ENCODE data around the gene DOP1A.
"Not testable (repeated sequence)": the region's sequence is repeated elsewhere in the genome, so short reads cannot be mapped to it uniquely, and the experiment has no call there.

Gene DOP1A

DNA sequence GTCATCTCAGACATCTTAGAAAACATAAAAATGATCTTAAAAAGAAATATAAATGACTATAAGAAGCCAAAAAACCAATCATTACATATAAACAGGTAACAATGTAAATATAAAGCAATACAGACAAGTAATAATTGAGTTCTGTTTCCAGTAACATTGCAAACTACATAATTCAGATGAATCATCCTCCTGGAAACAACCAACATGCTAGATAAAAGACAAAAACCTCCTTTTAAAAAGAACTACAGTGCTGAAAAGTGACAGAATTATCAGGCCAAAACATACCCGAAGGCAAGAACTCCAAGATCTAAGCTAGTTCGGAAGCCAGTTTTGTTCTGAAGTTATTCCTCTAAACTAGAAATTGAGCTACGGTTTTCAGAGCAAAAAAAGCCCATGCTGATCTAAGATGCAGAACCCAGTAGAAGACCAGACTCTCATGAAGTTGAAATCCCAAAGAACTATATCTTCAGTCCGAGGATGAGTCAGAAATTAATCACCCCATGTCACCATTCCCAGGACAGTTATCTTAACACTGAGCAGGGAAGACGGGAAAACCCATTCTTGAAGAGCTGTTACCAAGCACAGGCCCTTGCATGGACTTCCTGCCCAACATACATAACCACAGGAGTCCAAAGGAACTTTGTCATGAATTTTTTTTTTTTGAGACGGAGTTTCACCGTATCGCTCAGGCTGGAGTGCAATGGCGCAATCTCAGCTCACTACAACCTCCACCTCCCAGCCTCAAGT, 115.8 kb downstream of the DOP1A start:
- no peak for DNase-seq (ENCODE audit: low read depth)
- TF ChIP-seq, protein P1, sequence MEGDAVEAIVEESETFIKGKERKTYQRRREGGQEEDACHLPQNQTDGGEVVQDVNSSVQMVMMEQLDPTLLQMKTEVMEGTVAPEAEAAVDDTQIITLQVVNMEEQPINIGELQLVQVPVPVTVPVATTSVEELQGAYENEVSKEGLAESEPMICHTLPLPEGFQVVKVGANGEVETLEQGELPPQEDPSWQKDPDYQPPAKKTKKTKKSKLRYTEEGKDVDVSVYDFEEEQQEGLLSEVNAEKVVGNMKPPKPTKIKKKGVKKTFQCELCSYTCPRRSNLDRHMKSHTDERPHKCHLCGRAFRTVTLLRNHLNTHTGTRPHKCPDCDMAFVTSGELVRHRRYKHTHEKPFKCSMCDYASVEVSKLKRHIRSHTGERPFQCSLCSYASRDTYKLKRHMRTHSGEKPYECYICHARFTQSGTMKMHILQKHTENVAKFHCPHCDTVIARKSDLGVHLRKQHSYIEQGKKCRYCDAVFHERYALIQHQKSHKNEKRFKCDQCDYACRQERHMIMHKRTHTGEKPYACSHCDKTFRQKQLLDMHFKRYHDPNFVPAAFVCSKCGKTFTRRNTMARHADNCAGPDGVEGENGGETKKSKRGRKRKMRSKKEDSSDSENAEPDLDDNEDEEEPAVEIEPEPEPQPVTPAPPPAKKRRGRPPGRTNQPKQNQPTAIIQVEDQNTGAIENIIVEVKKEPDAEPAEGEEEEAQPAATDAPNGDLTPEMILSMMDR (IDR thresholded peaks at IDR 0.05; ENCODE audit: control insufficient read depth, extremely low read depth, insufficient read depth) = no peak

DNA sequence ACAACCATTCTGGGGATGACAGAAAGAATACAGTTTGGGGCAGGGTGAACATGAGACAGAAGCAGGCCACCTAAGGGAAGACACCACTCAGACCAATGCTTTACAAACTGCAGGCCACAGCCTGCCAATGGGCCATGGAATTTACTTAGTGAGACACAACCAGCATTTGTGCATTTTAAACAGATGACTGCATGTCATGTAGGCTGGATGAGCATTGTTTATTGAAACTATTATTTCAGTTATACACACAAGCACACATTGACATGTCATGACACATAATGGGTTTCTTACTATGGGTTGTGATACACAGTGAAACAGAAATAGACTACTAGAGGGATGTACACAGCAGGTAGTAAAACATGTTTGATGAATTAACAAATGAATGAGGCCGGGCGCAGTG, 117.6 kb downstream of the DOP1A start:
- H3K4me3 ChIP-seq (ENCODE audit: low read depth, low read length) = no peak overlapping the region
- no peak for DNase-seq (ENCODE audit: low read depth)
- TF ChIP-seq, protein P1 (IDR thresholded peaks at IDR 0.05; ENCODE audit: control insufficient read depth, extremely low read depth, insufficient read depth) = no peak

More for the DNA sequence above, 115.8 kb downstream of the DOP1A start:
- no peak overlapping the region for H3K4me3 ChIP-seq (ENCODE audit: low read depth, low read length)

DNA sequence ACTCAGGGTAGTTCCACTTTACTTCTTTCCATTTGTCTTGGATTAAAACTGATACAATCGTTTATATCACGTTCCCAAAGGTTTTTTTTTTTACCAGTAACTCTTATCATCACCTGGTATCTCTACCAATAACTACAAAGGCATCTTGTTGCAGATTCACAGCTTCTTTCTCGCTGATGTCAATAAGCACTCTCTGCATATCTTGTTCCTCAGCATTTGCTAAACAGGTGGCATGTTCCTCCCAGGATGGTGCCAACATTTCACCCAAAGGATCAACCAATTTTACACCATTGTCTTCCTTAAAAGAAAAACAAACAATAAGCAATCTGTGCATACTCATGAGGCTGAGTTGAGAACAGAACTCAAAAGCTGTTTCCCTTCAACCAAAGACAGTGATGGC, 121.0 kb downstream of the DOP1A start:
- H3K4me3 ChIP-seq (ENCODE audit: low read depth, low read length) = no peak overlapping the region
- DNase-seq (ENCODE audit: low read depth) = peak; percentile 93
- TF ChIP-seq, protein P1 (IDR thresholded peaks at IDR 0.05; ENCODE audit: control insufficient read depth, extremely low read depth, insufficient read depth) = no peak

DNA sequence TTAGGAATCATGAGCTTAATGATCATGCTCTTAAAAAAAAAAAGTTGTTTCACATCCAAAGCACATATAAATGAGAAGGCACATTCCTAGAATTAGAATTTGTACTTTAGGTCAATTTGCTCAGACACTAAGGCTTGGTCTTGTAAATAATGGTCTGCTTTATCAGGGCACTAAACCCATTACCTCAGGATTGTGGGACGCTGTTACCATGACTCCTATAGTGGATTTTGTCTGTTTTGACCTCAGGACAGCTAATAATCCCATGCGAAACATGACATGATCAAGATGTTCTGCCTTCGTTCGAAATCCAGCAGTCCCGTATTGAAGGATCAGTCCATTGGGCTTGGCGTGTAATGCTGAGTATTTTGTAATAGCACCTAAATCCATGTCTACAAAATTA, 123.2 kb downstream of the DOP1A start:
- H3K4me3 ChIP-seq (ENCODE audit: low read depth, low read length) = no peak overlapping the region
- TF ChIP-seq, protein P1 (IDR thresholded peaks at IDR 0.05; ENCODE audit: control insufficient read depth, extremely low read depth, insufficient read depth) = no peak
- DNase-seq (ENCODE audit: low read depth) = no peak

DNA sequence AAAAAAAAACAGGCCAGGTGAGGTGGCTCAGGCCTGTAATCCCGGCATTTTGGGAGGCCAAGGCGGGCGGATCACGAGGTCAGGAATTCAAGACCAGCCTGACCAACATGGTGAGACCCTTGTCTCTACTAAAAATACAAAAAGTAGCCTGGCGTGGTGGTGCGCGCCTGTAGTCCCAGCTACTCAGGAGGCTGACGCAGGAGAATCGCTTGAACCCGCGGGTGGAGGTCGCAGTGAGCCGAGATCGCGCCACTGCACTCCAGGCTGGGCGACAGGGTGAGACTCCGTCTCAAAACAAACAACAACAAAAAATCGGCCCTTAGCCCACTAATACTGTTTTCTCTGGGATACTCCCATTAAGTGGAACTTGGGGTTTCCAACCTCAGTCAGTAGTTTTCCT, 124.5 kb downstream of the DOP1A start:
- not testable (repeated sequence) for DNase-seq (ENCODE audit: low read depth)
- peak overlapping the region; percentile 86 for H3K4me3 ChIP-seq (ENCODE audit: low read depth, low read length)

DNA sequence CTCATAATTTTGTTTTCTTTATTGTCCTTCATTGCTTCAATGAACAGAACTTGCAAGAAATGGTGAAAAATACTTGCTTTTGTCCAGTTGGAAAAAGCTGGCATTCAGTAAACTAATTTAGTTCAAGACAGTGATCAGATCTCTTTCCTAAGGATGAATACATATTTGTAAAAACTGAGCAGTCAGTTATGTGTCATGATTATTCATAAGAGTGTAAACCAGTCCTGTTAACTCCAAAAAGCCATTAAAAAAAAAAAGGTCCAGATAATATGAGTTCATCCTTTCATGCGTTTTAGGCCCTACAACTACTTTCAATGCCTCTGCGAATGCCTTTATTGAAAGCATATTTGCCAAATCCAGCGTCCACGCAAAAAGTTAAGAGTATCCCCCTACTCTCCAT, 125.0 kb downstream of the DOP1A start:
- TF ChIP-seq, protein P1 (IDR thresholded peaks at IDR 0.05; ENCODE audit: control insufficient read depth, extremely low read depth, insufficient read depth) = no peak
- no peak for DNase-seq (ENCODE audit: low read depth)
- peak overlapping the region; percentile 86 for H3K4me3 ChIP-seq (ENCODE audit: low read depth, low read length)

DNA sequence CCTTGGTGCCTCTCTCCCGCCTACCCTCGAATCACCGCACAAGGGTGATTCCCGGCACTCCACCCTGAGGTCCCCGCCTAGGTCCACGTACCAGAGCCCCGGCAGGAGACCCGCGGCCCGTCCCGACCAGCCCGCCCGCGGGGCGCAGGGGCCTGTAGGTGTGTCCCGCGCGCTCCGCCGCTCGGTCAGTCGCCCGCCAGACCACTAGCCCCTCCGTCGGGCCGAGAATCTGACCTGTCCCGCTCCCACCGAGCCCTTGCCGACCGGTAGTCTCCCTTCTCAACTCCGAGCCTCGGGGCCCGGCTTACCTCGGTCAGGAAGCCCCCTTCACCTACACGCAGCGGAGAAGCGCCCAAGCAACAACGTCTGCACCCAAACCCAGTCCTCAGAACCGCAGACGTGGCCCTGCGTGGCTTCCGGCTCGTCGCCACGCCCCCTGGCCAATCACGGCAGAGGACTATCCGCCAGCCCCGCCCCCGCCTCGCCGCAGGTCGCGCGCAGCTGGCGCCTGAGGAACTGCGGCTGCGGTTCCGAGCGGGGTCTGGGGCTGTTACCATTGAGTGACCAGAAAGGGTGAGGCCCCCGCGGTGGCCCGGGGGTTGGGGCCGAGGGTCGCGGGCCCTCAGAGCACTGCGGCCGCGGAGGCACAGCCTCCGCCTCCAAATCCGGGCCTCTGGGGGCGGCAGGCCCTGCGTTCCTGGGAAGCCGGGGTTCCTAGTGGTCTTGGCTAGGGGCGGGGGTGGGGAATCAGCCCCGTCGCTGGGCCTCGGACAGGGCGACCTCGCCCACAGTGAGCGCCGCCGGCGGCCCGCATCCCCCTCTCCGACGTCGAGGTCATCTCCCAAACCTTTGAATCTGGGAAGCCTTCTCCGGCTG, 125.6 kb downstream of the DOP1A start, which contains the start of the genes PGM3 and RWDD2A:
Gene PGM3 (minus strand): TSS at position 395 of the 876 bp plus-strand sequence. CDS start 2,253 bp downstream, outside the sequence.
Gene RWDD2A (plus strand): TSS at position 487 of the 876 bp plus-strand sequence. CDS start 1,095 bp downstream, outside the sequence.
- DNase-seq (ENCODE audit: low read depth) = peak; percentile 59

More for the DNA sequence above, 125.6 kb downstream of the DOP1A start, which contains the start of the genes PGM3 and RWDD2A:
- TF ChIP-seq, protein P1 (IDR thresholded peaks at IDR 0.05; ENCODE audit: control insufficient read depth, extremely low read depth, insufficient read depth) = no peak
- H3K4me3 ChIP-seq (ENCODE audit: low read depth, low read length) = peak within 1 kb of the TSS; percentile 86

Measured in LNCaP clone FGC (cell line).